H1 (cell line): ENCODE data around the gene NBPF4. TPM values are rescaled to one million over a fixed set of nuclear protein-coding genes. Genes with fewer than 3 reads are reported as not detected.

Source experiments
- BACH1 ChIP-seq: IDR thresholded peaks from 2 replicates; pipeline ENCODE4 v1.6.1; 2012; ENCODE audit warnings: low read length, improper control_type of control experiment
- CBX5 ChIP-seq: fragments of 300-800, 300-1000 bp; sonication (generic); IDR thresholded peaks from 2 replicates; pipeline ENCODE4 v1.7.1; 2016; ENCODE audit warnings: antibody characterized with exemption, low read length, low read depth
- KDM5A ChIP-seq: fragments of 200-600 bp; IDR thresholded peaks from 2 replicates; pipeline ENCODE4 v1.7.1; 2012; ENCODE audit warnings: mild to moderate bottlenecking, low read length, inconsistent platforms, mixed read lengths
- POLR2AphosphoS5 ChIP-seq: IDR thresholded peaks from 2 replicates; pipeline ENCODE4 v1.6.1; 2011; ENCODE audit warnings: low read depth, low read length
- SIN3A ChIP-seq, 2 experiments: IDR thresholded peaks in 1 of 2; conservative IDR thresholded peaks in 1 of 2; 2 replicates each; pipeline ENCODE4 v1.6.1; 2011 to 2012; ENCODE audit warnings: low read length in 2 of 2, improper control_type of control experiment in 1 of 2, low read depth in 1 of 2, mild to moderate bottlenecking in 1 of 2
- SP2 ChIP-seq: IDR thresholded peaks from 2 replicates; pipeline ENCODE4 v1.6.1; 2012; ENCODE audit warnings: mild to moderate bottlenecking, low read length, inconsistent platforms
- TAF7 ChIP-seq: optimal IDR thresholded peaks from 2 replicates; pipeline ENCODE3; 2011; ENCODE audit warnings: low read depth, mild to moderate bottlenecking, inconsistent platforms, low read length, moderate library complexity, borderline replicate concordance
- USF2 ChIP-seq: IDR thresholded peaks from 2 replicates; pipeline ENCODE4 v1.6.1; 2011; ENCODE audit warnings: low read length, improper control_type of control experiment
- polyA plus RNA-seq, 7 experiments: library from polyadenylated mRNA; depleted of rRNA in 3 of 7; stranded (reverse) in 5 of 7; unstranded in 2 of 7; fragments of >200 nt in 5 of 7; fragments of 200-250 nt in 2 of 7; gene quantifications; 1 replicate in 5 of 7; 2 replicates in 1 of 7; 4 replicates in 1 of 7; pipeline versions ENCODE4 v1.2.1 to v1.2.3, GENCODE V29; 2011 to 2013; ENCODE audit warnings: missing spikeins in 2 of 7, mixed read lengths in 2 of 7
- total RNA-seq: library from RNA; stranded (reverse); fragmentation: NEBNext Ultra II Directional; extraction: Animal tissue kit (Norgen Biotek cat#: 25700); gene quantifications from 2 replicates; pipeline ENCODE4 v1.2.1, GENCODE V29; 2021

NBPF4 gene
- total and polyA plus RNA-seq, 2 of the 8 experiments (the other 6 are each of a cell fraction or from before 2014, with no cell fraction given) = not detected

- no peak for TF ChIP-seq USF2
- TF ChIP-seq SIN3A (conservative IDR thresholded peaks at IDR 0.05 in 1 of 2, IDR thresholded peaks at IDR 0.05 in 1 of 2; ENCODE audit: low read depth in 1 of 2, low read length in 2 of 2) = no peak
- no peak for TF ChIP-seq POLR2AphosphoS5
- no peak for TF ChIP-seq BACH1
- no peak for TF ChIP-seq SP2
- TF ChIP-seq KDM5A = no peak
- TF ChIP-seq CBX5 = no peak
- no peak for TF ChIP-seq TAF7
Measured at GRCh38 chr1:108182959-108183700, 60.7 kb downstream of the NBPF4 start (continued).
